Prostate gland (tissue), 2 donors: ENCODE measurements around the gene ITIH1. TPM values are rescaled to one million over a fixed set of nuclear protein-coding genes. Genes with fewer than 3 reads are reported as not detected.

ENCODE experiments used
- DNase-seq: peaks from one replicate; pipeline ENCODE4 v3.0.0-alpha.2; 2019; ENCODE audit warnings: low spot score
- H3K27ac ChIP-seq, 2 donors: fragments of 200-600 bp; sonication (generic); 2 replicates each; pipeline ENCODE4 v1.5.1; 2017 to 2019
- H3K27me3 ChIP-seq: fragments of 200-600 bp; sonication (generic); replicated peaks from 2 replicates; pipeline ENCODE4 v1.5.1; 2019; ENCODE audit not compliant: insufficient read depth
- H3K36me3 ChIP-seq, 2 donors: fragments of 200-600 bp; sonication (generic); 1 replicate in 1 of 2; 2 replicates in 1 of 2; pipeline versions ENCODE4 v1.5.1 to v1.8.1; 2017 to 2019
- H3K4me1 ChIP-seq: fragments of 200-600 bp; sonication (generic); replicated peaks from 2 replicates; pipeline ENCODE4 v1.5.1; 2019
- H3K4me3 ChIP-seq, 2 donors: fragments of 200-600 bp; sonication (generic); 2 replicates each; pipeline ENCODE4 v1.5.1; 2017 to 2019
- H3K9me3 ChIP-seq: fragments of 200-600 bp; sonication (generic); 2 replicates; pipeline ENCODE4 v1.5.1; 2017
- CTCF ChIP-seq, 4 experiments: fragments of 200-600 bp in 2 of 4; fragments of 450-650 bp in 2 of 4; sonication (generic) in 2 of 4; IDR thresholded peaks; 1 replicate in 3 of 4; 2 replicates in 1 of 4; pipeline ENCODE4 v1.5.1; 2016 to 2019; ENCODE audit warnings: antibody characterized with exemption in 4 of 4, mild to moderate bottlenecking in 2 of 4, moderate library complexity in 2 of 4
- POLR2A ChIP-seq: fragments of 450-650 bp; IDR thresholded peaks from one replicate; pipeline ENCODE4 v1.6.1; 2016; ENCODE audit warnings: antibody characterized with exemption, mild to moderate bottlenecking
- POLR2AphosphoS5 ChIP-seq: sonication (generic); formaldehyde crosslinking; IDR thresholded peaks from one replicate; pipeline ENCODE4 v1.6.1; 2017; ENCODE audit warnings: antibody characterized with exemption
- WGBS: methylation state at CpG from one replicate; pipeline ENCODE4 v1.1.5; 2018; 5-methylcytosine and 5-hydroxymethylcytosine counted together
- intact Hi-C: fragments of 100-400 bp; cut with DNase I; formaldehyde crosslinking; loops from one replicate; pipeline ENCODE4 v1.14.2; 2022
- small RNA-seq, 2 donors: library from RNA; depleted of rRNA; stranded (forward); fragments of <200 nt; gene quantifications; one replicate each; pipeline ENCODE3, GENCODE V24; 2016
- total RNA-seq, 2 donors: library from RNA; depleted of rRNA; stranded (reverse); fragments of >200 nt; gene quantifications; one replicate each; pipeline ENCODE4 v1.1.0, GENCODE V29; 2016

The ITIH1 gene
- total RNA-seq, 2 donors from 2014 or later: 3.5 TPM; not detected in 1

- Histone ChIP-seq H3K9me3 (no peaks in the 10 kb centered on the region), H3K4me1 (no peaks in the 10 kb centered on the region), H3K27ac (no peak overlapping the region), H3K27me3 (no peaks in the 10 kb centered on the region), H3K4me3 (no peak overlapping the region), H3K36me3 (no peaks in the 10 kb centered on the region)
- WGBS: 88% methylated on average over 22 of the region's 23 CpGs
- DNase-seq: no peak
- intact Hi-C loops: loop anchor here (10.0 kb wide), 1 partner anchor 235 kb away; no protein-coding TSS in a partner anchor
- TF ChIP-seq POLR2AphosphoS5: no peak
These were observed 62.6 kb downstream of the ITIH1 start for GRCh38 chr3:52839892-52840545.

- DNase-seq: no peak
- Histone ChIP-seq H3K9me3 (no peaks in the 10 kb centered on the region), H3K27ac (no peak overlapping the region), H3K4me1 (no peaks in the 10 kb centered on the region), H3K27me3 (no peaks in the 10 kb centered on the region), H3K4me3 (no peak overlapping the region), H3K36me3 (no peaks in the 10 kb centered on the region)
- intact Hi-C loops: loop anchor here (10.0 kb wide), 1 partner anchor 233 kb away; no protein-coding TSS in a partner anchor
- no peak for TF ChIP-seq POLR2AphosphoS5
- no peak for TF ChIP-seq CTCF (IDR thresholded peaks at IDR 0.05)
- no peak for TF ChIP-seq POLR2A
- 97% methylated on average over 12 of the region's 12 CpGs for WGBS
These were observed 64.0 kb downstream of the ITIH1 start for GRCh38 chr3:52841211-52841980.

Small RNA genes lying within 50 kb of the gene (small RNA-seq; reads per million reads assigned to genes)
- gene AC006254.2 (0 reads per million in 2 donors), gene MUSTN1 (0 reads per million in 2 donors)

Other genes with a start within 250 kb of the ITIH1 start
- 100 to 1,000 TPM in 1 of 2 donors, 10 to 100 TPM in 1; 70.8 to 117 TPM for gene NT5DC2, start 243.7 kb upstream of the ITIH1 start, total RNA-seq
- 10 to 100 TPM in 1 of 2 donors, 1 to 10 TPM in 1; 3.0 to 16.5 TPM for gene UQCC5, start 241.0 kb upstream of the ITIH1 start, total RNA-seq
- 10 to 100 TPM; 72.5 to 77.5 TPM for gene PBRM1, start 91.7 kb upstream of the ITIH1 start, total RNA-seq
- 100 to 1,000 TPM in 1 of 2 donors, 10 to 100 TPM in 1; 50.7 to 116 TPM for gene GNL3, start 91.6 kb upstream of the ITIH1 start, total RNA-seq
- gene GLT8D1, start 71.8 kb upstream of the ITIH1 start, total RNA-seq: 10 to 100 TPM; 68.1 to 71.3 TPM
- 100 to 1,000 TPM; 144 to 296 TPM for gene SPCS1, start 71.5 kb upstream of the ITIH1 start, total RNA-seq
- gene NEK4, start 6.7 kb upstream of the ITIH1 start, total RNA-seq: 10 to 100 TPM; 24.5 to 49.9 TPM
- gene ITIH3, start 17.2 kb downstream of the ITIH1 start, total RNA-seq: 1 to 10 TPM in 1 of 2 donors, under 1 TPM in 1; 0.46 to 9.6 TPM
- gene ITIH4, start 53.1 kb downstream of the ITIH1 start, total RNA-seq: 1 to 10 TPM; 4.9 to 5.5 TPM
- 10 to 100 TPM; 10.5 to 14.4 TPM for gene MUSTN1, start 57.4 kb downstream of the ITIH1 start, total RNA-seq
- gene STIMATE, start 119.9 kb downstream of the ITIH1 start, total RNA-seq: 10 to 100 TPM in 1 of 2 donors, 1 to 10 TPM in 1; 7.2 to 20.5 TPM